Spleen (tissue), 13 donors: Measurements from ENCODE around the gene OR4F15. TPM values are rescaled to one million over a fixed set of nuclear protein-coding genes. Genes with fewer than 3 reads are reported as not detected.
"Not testable (repeated sequence)": the region's sequence is repeated elsewhere in the genome, so short reads cannot be mapped to it uniquely, and the experiment has no call there.

Experiments used
- DNase-seq: peaks from one replicate; pipeline ENCODE4 v3.0.0-alpha.2; 2020
- H3K27ac ChIP-seq, 8 donors: fragments of 200-600 bp; sonication (generic) in 7 of 8; 1 replicate in 4 of 8; 2 replicates in 4 of 8; pipeline versions ENCODE4 v1.5.0 to v1.8.0; 2016 to 2021; ENCODE audit warnings: inconsistent platforms in 4 of 8, mild to moderate bottlenecking in 4 of 8, moderate library complexity in 1 of 8
- H3K27me3 ChIP-seq, 7 donors: fragments of 200-600 bp; sonication (generic) in 6 of 7; replicated peaks in 1 of 7; 1 replicate in 4 of 7; 2 replicates in 3 of 7; pipeline versions ENCODE4 v1.5.0 to v1.8.0; 2016 to 2021; ENCODE audit warnings: inconsistent platforms in 3 of 7, mild to moderate bottlenecking in 1 of 7
- H3K36me3 ChIP-seq, 6 donors: fragments of 200-600 bp; sonication (generic) in 5 of 6; 1 replicate in 4 of 6; 2 replicates in 2 of 6; pipeline versions ENCODE4 v1.5.0 to v1.8.0; 2016 to 2021; ENCODE audit warnings: inconsistent platforms in 2 of 6
- H3K4me1 ChIP-seq, 6 donors: fragments of 200-600 bp; sonication (generic) in 5 of 6; 1 replicate in 3 of 6; 2 replicates in 3 of 6; pipeline versions ENCODE4 v1.5.0 to v1.8.0; 2016 to 2021; ENCODE audit warnings: inconsistent platforms in 3 of 6
- H3K4me3 ChIP-seq, 8 donors: fragments of 200-600 bp; sonication (generic) in 7 of 8; 1 replicate in 4 of 8; 2 replicates in 4 of 8; pipeline versions ENCODE4 v1.5.0 to v1.8.0; 2016 to 2021; ENCODE audit warnings: inconsistent platforms in 4 of 8, mild to moderate bottlenecking in 4 of 8, moderate library complexity in 2 of 8
- H3K9me3 ChIP-seq, 8 donors: fragments of 200-600 bp; sonication (generic) in 7 of 8; 1 replicate in 4 of 8; 2 replicates in 4 of 8; pipeline versions ENCODE4 v1.5.0 to v1.8.0; 2016 to 2021; ENCODE audit warnings: inconsistent platforms in 4 of 8
- CTCF ChIP-seq, 11 experiments: fragments of 200-600 bp in 7 of 11; fragments of 450-650 bp in 4 of 11; sonication (generic) in 4 of 11; IDR thresholded peaks in 8 of 11; conservative IDR thresholded peaks in 3 of 11; 1 replicate in 7 of 11; 2 replicates in 4 of 11; pipeline versions ENCODE4 v1.4.0 to v1.8.0; 2016 to 2021; ENCODE audit warnings: antibody characterized with exemption in 11 of 11, inconsistent platforms in 4 of 11, mild to moderate bottlenecking in 1 of 11
- POLR2A ChIP-seq, 3 donors: fragments of 450-650 bp; IDR thresholded peaks; one replicate each; pipeline ENCODE4 v1.5.1; 2017; ENCODE audit warnings: antibody characterized with exemption in 3 of 3, mild to moderate bottlenecking in 1 of 3
- POLR2AphosphoS5 ChIP-seq, 3 donors: sonication (generic); formaldehyde crosslinking; IDR thresholded peaks; one replicate each; pipeline ENCODE4 v1.5.1; 2017; ENCODE audit warnings: antibody characterized with exemption in 3 of 3
- WGBS, 5 donors: extraction: QIAGEN DNeasy Blood & Tissue Kit in 3 of 5; methylation state at CpG; one replicate each; pipeline versions ENCODE4 v1.1.5 to v1.1.7; 2013 to 2018; 5-methylcytosine and 5-hydroxymethylcytosine counted together
- intact Hi-C: fragments of 100-400 bp; cut with DNase I; formaldehyde crosslinking; loops from one replicate; pipeline ENCODE4 v1.15.0; 2023; ENCODE audit warnings: low total_unique reads
- long read RNA-seq, 2 donors: transcript quantifications; one replicate each; lab custom pipeline, GENCODE V29; 2026
- polyA plus RNA-seq, 3 donors: library from polyadenylated mRNA; stranded (reverse); fragments of 200-250 nt; gene quantifications; one replicate each; pipeline ENCODE4 v1.2.1, GENCODE V29; 2013
- total RNA-seq, 7 donors: library from RNA; depleted of rRNA in 3 of 7; stranded (reverse); fragments of >200 nt in 3 of 7; fragmentation: NEBNext Ultra II Directional in 4 of 7; extraction: Animal tissue kit (Norgen Biotek cat#: 25700) in 4 of 7; gene quantifications; one replicate each; pipeline versions ENCODE4 v1.1.0 to v1.2.1, GENCODE V29; 2016 to 2021
- donor health status: healthy with polysubstance abuse.
- donor health status: DM: no; HTN: no; CAD: no; lungs with moderate emphysema.
- donor health status: DM: no; HTN: no; CAD: no.
- donor health status: Bipolar disorder and iron deficiency.
- donor health status: healthy.
- donor health status: DM: no; HTN: no; CAD: no.
- donor health status: DM: yes; HTN: yes; CAD: no.

The OR4F15 gene
- total RNA-seq (not detected), polyA plus RNA-seq (not detected)
- long read RNA-seq, donor 1 = 0 reads
- long read RNA-seq, donor 2 = 0 reads

- Histone ChIP-seq H3K36me3 (no peaks in the 10 kb centered on the region), H3K9me3 (no peaks in the 10 kb centered on the region), H3K27me3 (peaks cover 0 to 25% (median 0%) of the 10 kb centered on the region in 7 donors), H3K27ac (no peak within 1 kb of the TSS), H3K4me3 (no peak within 1 kb of the TSS), H3K4me1 (no peaks in the 10 kb centered on the region)
- intact Hi-C loops = no loop called here
- no peak for TF ChIP-seq CTCF (IDR thresholded peaks at IDR 0.05 in 8 of 11, conservative IDR thresholded peaks at IDR 0.05 in 3 of 11)
- no peak for TF ChIP-seq POLR2A (IDR thresholded peaks at IDR 0.05)
- no peak for TF ChIP-seq POLR2AphosphoS5 (IDR thresholded peaks at IDR 0.05)
- no peak for DNase-seq
Observed at GRCh38 chr15:101811902-101812301, at the start of gene OR4F15. OR4F15 (plus strand) TSS chr15:101812202; CDS start chr15:101818187, 5,985 bp downstream.

- not testable (repeated sequence) for DNase-seq
Observed at GRCh38 chr15:101764669-101765339, 47.2 kb upstream of the OR4F15 start.

GRCh38 chr15:101765340-101765671, 46.7 kb upstream of the OR4F15 start:
- H3K4me1 ChIP-seq, intact Hi-C loops, H3K36me3 ChIP-seq, H3K4me3 ChIP-seq, DNase-seq, H3K9me3 ChIP-seq, H3K27ac ChIP-seq, H3K27me3 ChIP-seq: not testable (repeated sequence)
- 92 to 99% (median 96%) methylated on average over 5 to 7 of the region's 7 CpGs for WGBS, 5 donors

More at GRCh38 chr15:101764669-101765339, 47.2 kb upstream of the OR4F15 start:
- H3K4me1 ChIP-seq, intact Hi-C loops, H3K27ac ChIP-seq, H3K36me3 ChIP-seq, H3K9me3 ChIP-seq, H3K27me3 ChIP-seq, H3K4me3 ChIP-seq: not testable (repeated sequence)
- WGBS, 5 donors = 90 to 94% (median 92%) methylated on average over 17 to 22 of the region's 23 CpGs

GRCh38 chr15:101765772-101766456, 46.1 kb upstream of the OR4F15 start:
- Histone ChIP-seq H3K36me3 (no peaks in the 10 kb centered on the region), H3K27ac (no peak overlapping the region), H3K4me3 (no peak overlapping the region), H3K9me3 (peaks cover 0 to 4% (median 0%) of the 10 kb centered on the region in 8 donors), H3K4me1 (no peaks in the 10 kb centered on the region), H3K27me3 (no peaks in the 10 kb centered on the region)
- DNase-seq = no peak
- TF ChIP-seq POLR2A (IDR thresholded peaks at IDR 0.05) (no peak), POLR2AphosphoS5 (IDR thresholded peaks at IDR 0.05) (no peak), CTCF (IDR thresholded peaks at IDR 0.05 in 8 of 11, conservative IDR thresholded peaks at IDR 0.05 in 3 of 11) (no peak)
- WGBS, 5 donors = 84 to 93% (median 92%) methylated on average over 15 of the region's 15 CpGs
- intact Hi-C loops = no loop called here

- H3K9me3 ChIP-seq, H3K4me3 ChIP-seq, DNase-seq, H3K4me1 ChIP-seq, H3K27ac ChIP-seq, intact Hi-C loops, H3K27me3 ChIP-seq, H3K36me3 ChIP-seq: not testable (repeated sequence)
- WGBS, 5 donors = 72 to 89% (median 87%) methylated on average over 5 to 8 of the region's 11 CpGs
Observed at GRCh38 chr15:101767083-101767640, 44.8 kb upstream of the OR4F15 start.
